Stimulated activated CD4-positive, alpha-beta T cell treated with anti-CD3 and anti-CD28 coated beads, TNF-alpha, amount 100 ng/mL, for 4 hours (primary cell): Measurements from ENCODE around the gene NPPC.
A peak's percentile ranks its signal among the peaks of the same experiment; 100 is the strongest.
"Not testable (repeated sequence)": the region's sequence is repeated elsewhere in the genome, so short reads cannot be mapped to it uniquely, and the experiment has no call there.

Experiments
- DNase-seq, 3 experiments: peaks; one replicate each; pipeline ENCODE4 v3.0.0-alpha.2; 2020; ENCODE audit warnings: low read depth in 3 of 3

NPPC gene

GRCh38 chr2:231920795-231921194, 5.4 kb downstream of the NPPC start:
- DNase-seq = no peak

GRCh38 chr2:231920366-231920765, 5.8 kb downstream of the NPPC start:
- no peak for DNase-seq

GRCh38 chr2:231919341-231920035, 6.7 kb downstream of the NPPC start:
- no peak for DNase-seq

DNA sequence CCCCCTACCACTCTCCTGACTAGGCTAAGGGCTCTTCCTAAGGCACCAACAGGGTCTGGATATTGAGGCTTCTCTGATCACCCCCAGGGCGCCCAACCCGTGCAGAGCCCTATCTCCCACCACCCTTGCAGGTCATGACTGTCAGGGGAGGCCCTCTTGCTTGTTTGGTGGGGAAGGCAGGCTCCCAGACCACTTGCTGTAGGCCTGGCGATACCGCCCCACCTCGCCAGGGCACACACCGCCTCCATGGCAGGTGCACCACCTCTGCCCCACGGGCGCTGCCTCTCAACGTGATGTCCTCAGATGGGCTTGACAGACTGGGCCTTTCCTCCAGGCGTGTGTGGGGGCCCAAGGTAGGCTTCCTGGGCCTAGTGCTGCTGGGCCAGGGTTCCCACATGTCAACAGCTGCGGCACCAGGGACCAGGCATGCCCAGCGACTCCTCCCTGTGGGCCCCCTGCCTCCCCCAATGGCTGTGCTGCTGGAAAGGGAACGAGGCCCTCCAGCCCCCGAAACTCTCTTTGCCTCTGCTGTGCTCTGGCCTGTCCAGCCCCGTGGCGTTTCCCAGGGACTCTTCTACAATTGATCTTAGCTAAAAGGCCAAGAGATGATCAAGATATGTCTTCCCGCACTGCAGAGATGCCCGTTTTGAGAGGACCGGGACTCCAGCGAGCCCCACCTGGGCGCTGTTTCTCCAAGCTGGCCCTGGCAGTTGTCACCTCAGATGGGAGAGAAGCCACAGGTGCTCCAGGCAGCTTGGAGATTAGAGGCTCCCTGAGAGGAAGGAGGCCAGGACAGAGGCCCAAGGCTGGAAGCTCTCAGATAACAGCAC, 7.5 kb downstream of the NPPC start:
- DNase-seq = no peak

- no peak for DNase-seq
These were observed 8.7 kb downstream of the NPPC start for GRCh38 chr2:231917280-231918066.

GRCh38 chr2:231914077-231914690, 12.0 kb downstream of the NPPC start:
- no peak for DNase-seq

DNA sequence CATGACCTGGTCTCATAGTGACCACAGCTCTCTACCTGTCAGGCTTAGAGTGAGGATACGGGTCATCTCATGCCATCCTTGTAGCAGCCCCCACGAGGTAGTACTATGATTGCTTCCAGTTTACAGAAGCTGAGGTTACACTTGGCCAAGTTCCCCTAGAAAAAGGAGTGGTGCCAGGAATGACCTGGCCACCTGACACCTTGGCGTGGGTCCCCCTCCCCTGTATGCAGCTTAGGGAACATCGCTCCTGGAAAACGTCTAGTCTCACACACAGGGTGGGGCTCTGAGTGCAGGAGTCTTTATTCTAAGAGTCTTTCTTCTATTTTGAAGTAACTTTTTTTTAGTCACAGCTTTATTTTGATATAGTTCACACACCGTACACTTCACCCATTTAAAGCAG, 14.8 kb downstream of the NPPC start:
- DNase-seq = no peak

GRCh38 chr2:231910771-231911170, 15.4 kb downstream of the NPPC start:
- DNase-seq = no peak

- DNase-seq = not testable (repeated sequence)
These were observed 16.0 kb downstream of the NPPC start for GRCh38 chr2:231910161-231910560.

DNA sequence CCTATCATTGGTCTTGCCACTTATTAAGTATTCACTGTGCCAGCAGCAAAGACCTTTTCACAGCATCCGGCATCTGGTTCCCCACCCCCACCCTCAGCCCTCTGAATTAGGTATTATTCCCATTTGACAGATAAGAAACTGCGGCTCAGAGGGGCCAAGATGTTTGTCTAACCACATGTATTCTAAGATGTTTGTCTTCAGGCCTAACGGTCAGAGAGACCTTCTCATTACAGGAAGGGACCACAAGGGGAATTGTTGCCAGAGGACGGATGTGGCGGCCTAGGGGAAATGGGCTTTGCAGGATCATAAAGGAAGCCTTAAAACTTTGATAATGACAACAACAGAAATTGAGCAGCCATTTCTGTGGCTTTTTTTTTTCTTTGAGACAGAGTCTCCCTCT, 16.6 kb downstream of the NPPC start:
- no peak for DNase-seq

DNA sequence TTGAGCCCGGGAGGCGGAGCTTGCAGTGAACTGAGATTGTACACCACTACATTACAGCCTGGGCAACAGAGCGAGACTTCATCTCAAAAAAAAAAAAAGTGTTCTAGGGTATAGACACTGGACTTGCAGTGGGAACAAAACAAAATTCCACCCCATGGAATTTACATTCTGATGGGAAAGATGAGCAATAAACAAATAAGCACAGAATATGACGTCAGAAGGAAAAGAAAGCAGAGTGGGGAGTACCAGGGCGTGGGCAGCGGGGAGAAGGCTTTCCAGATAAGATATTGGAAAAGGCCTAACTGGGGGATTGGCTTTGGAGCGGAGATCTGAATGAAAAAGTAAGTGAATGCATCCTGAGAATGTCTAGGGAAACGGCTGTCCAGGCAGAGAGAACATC, 17.6 kb downstream of the NPPC start:
- DNase-seq = no peak

- DNase-seq = no peak
These were observed 18.4 kb downstream of the NPPC start for GRCh38 chr2:231907765-231908164.

GRCh38 chr2:231905026-231905425, 21.2 kb downstream of the NPPC start:
- DNase-seq = no peak

DNA sequence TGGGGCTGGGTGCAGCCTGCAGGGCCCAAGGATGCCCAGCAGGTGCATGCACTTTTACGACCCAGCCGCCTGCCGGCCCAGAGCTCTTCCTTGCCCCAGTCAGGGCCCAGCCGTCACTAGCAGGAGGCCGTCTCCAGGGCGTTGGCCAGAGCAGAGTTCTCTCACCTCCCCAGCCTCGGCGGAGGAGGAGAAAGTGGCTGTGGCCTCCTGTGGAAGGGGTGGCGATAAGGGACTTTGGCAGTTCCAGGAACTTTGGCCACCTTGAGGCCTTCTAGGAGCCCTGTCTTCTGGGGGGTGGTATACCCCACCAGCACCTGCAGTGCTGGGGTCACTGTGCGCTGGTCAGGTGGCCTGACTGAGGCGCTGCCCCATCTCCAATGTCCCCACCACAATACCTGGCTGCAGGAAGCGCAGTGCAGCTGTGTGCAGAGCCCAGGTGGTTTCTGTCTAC, 22.0 kb downstream of the NPPC start:
- DNase-seq = no peak

- DNase-seq = no peak
These were observed 23.6 kb downstream of the NPPC start for GRCh38 chr2:231902598-231902997.

DNA sequence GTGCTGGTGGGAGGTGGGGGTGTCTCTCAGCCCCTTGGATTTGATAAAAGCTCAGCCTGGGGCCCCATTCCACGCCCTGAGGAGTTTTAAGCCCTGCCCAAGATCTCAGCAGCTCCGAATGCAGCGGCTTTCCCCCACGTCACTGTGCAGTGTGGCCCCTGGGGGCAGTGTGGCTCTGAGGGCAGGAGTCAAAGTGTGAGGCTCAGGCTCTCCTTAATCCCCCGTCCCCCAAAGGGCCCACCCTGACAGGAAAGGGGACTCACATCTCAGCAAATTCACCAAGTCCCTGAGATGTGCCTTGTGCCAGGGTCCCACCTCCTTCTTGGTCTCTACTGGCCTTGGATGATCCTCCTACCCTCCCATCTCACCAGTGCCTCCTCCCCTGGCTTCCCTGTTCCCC, 25.2 kb downstream of the NPPC start:
- DNase-seq = no peak

DNA sequence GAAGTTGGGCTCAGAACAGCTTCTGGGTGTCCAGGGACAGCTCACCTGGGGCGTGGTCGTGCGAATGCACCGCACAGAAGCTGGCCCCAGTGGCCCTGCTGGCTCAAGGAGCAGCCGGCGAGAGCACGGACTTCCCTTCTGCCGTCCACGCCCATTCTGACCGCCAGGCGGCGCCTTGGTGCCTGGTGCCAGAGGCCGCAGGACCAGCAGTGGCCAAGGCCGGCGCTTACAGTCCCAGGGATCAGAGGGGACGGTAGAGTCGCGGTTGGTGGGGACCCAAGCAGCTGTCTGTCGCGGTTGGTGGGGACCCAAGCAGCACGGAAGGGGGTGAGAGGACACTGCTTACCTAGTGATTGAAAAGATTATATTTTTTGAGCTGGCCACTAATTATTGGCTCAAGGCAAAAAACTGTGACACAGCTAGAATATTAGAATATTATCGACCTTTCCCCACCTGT, 25.7 kb downstream of the NPPC start:
- DNase-seq = peak in 1 of 3 experiments; percentile 33

DNA sequence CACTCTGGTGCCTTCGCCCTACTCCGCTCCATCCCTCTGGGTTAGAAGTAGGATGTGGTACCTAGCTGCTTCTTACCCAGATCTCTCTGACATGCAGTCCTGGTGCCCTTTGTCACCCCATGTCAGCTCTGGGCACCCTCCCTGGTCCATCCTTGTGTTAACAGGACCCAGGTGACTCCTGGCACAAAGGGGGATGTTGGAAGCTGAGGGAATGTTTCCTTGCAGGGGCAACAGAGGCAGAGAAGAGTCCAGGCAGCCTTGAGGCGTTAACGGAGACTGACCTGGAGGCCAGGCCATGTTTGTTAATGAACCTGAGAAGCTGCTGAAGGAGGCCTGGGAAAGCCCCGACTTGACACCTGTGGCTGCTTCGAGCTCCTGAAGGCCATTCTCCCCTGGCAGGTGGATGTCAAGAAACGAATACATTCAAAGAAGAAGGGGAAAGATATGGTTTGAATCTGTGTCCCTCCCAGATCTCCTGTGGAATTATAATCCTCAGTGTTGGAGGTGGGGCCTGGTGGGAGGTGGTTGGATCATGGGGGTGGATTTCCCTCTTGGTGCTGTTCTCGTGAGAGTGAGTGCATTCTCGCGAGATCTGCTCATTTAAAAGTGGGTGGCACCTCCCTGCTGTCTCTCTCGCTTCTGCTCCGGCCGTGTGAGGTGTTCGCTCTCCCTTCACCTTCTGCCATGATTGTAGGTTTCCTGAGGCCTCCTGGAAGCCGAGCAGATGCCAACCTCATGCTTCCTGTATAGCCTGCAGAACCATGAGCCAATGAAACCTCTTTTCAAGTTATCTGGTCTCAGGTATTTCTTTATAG, 31.4 kb downstream of the NPPC start:
- DNase-seq = no peak

DNA sequence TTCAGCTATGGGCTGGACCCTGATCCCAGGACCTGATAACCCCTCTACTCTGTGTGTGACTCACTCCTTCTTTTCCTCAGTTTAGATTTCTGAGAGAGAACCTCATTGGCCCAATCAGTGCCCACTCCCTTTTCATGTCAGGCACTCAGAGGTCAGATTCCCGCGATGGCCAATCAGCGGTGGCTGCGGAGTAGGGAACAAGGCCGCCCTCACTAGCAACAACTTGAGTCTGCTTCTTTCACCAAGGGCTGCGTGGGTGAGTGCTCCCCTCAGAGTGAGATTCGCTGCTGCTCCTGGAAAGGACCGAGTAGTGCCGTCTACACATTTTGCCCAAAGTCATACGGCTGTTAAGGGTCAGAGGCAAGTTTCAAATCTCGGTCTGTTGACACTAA, 34.7 kb downstream of the NPPC start:
- DNase-seq = no peak

DNA sequence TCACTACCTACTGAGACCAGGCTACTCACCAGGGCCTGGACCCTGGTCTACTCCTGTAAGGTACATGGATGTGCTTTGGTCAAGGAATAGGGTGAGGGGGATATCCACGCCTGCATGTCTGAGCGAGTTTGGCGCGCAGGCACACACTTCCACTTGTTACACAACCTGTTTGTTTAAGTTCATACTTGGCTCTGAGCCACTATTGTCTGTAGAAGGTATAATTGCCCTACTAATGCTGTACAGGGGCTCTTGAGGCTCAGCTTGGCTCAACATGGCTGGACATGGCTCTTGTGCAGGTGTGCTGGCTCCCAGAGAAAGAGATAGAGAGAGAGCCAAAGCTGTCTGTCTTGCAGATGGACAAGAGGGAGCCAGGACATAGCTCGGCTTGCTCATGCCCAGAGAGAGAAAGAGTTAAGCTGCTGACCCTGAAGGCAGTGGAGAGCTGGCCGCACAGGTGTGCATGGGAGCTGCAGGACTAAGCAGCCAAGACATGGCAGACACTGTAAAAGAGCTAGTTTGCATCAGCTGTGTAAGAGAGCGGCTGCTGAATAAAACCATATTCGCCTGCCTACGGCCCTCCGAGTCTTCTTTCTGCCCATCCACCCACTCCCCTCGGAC, 35.2 kb downstream of the NPPC start:
- no peak for DNase-seq

DNA sequence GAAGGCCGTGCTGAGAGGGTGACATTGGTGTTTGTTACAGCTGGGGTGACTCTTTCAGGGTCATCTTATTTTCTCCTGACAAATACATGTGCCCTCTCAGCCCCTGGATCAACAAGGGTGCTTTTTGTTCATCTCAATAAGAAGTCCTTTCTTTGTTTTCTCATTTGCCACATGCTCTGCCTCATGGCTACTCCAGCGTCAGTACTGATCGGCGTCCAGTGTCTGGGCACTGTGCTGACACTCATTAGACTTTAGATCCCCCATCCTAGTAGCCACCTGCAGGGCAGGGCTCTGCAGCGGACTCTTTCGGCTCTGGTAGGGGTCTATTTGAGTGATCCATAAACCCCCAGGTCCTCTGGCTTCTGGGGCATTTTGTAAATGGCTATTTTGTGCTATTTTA, 38.4 kb downstream of the NPPC start:
- no peak for DNase-seq
